Choroid plexus epithelial cell (primary cell): ENCODE measurements around the gene KHDC1.

ENCODE experiments used
- DNase-seq: peaks from one replicate; pipeline ENCODE4 v3.0.0-alpha.2; 2010; ENCODE audit warnings: low read depth
- H3K4me3 ChIP-seq: 2 replicates; pipeline ENCODE4 v1.5.1; 2011; ENCODE audit warnings: low read depth, mild to moderate bottlenecking, control low read depth, low read length, moderate library complexity
- TF ChIP-seq, protein P1 (sequence below): conservative IDR thresholded peaks from 2 replicates; pipeline ENCODE4 v1.5.1; 2011; ENCODE audit warnings: low read depth, mild to moderate bottlenecking, control low read depth, inconsistent platforms, low read length, moderate library complexity

The KHDC1 gene

DNA sequence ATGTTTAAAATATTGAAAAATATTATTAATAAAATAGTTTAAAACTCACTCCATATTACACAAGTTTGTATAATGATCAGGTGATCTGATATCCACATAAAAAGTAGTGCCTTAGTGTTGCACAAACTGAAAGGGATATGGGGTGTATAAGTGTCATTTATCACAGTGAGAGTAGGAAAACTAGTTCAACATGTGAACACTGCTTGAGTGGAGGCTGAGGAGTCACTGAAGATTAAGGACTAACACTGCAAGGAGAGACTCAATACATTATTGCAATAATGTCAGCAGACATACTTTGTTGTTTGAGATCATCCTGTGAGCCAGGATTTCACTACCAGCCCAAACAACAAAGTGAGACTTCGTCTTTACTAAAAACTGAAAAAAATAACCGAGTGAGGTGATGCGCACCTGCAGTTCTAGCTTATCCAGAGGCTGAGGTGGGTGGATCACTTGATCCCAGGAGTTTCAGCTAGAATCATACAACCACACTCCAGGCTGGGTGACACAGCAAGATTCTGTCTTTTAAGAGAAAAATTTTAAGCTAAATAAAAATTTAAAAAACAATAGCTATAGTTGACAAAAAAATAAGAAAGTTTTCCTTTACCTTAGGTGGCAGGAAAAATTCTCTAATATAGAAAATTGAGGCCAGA is 35.3 kb downstream of the KHDC1 start:
- no peak for DNase-seq
- TF ChIP-seq, protein P1, sequence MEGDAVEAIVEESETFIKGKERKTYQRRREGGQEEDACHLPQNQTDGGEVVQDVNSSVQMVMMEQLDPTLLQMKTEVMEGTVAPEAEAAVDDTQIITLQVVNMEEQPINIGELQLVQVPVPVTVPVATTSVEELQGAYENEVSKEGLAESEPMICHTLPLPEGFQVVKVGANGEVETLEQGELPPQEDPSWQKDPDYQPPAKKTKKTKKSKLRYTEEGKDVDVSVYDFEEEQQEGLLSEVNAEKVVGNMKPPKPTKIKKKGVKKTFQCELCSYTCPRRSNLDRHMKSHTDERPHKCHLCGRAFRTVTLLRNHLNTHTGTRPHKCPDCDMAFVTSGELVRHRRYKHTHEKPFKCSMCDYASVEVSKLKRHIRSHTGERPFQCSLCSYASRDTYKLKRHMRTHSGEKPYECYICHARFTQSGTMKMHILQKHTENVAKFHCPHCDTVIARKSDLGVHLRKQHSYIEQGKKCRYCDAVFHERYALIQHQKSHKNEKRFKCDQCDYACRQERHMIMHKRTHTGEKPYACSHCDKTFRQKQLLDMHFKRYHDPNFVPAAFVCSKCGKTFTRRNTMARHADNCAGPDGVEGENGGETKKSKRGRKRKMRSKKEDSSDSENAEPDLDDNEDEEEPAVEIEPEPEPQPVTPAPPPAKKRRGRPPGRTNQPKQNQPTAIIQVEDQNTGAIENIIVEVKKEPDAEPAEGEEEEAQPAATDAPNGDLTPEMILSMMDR = no peak
- no peak overlapping the region for H3K4me3 ChIP-seq

DNA sequence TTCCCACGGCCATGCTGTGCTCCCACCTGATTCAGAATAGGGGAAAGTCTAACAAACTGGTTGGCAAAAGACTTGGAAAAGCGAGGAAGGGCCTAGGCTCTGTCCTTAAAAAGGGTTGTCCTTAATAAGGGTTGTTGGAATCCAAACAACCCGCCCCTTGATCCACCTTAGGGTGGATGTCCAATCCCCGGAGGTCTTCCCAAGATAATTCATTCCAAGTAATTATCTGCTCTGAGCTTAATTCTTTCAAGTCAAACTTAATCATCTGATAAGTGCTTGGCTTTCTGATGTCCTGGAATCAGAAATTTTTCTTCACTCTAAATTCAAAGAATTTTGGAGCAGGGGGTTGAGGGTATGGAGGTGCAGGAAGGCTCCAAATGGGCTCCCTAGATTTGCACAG is 37.6 kb downstream of the KHDC1 start, which contains the start of gene KHDC1L:
KHDC1L (minus strand) TSS at position 101 of the 400 bp plus-strand sequence; CDS start at position 13, 88 bp downstream.
- TF ChIP-seq, protein P1 = no peak
- no peak for DNase-seq
- no peak within 1 kb of the TSS for H3K4me3 ChIP-seq

DNA sequence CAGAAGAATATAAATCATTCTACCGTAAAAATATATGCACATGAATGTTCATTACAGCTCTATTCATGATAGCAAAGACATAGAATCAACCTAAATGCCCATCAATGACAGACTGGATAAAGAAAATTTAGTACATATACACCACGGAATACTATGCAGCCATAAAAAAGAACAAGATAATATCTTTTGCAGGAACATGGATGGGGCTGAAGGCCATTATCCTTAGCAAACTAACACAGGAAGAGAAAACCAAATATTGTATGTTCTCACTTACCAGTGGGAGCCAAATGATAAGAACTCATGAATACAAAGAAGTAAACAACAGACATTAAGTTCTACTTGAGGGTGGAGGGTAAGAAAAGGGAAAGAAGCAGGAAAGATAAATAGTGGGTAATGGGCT is 46.1 kb downstream of the KHDC1 start:
- TF ChIP-seq, protein P1 = no peak
- no peak for DNase-seq
- no peak overlapping the region for H3K4me3 ChIP-seq

DNA sequence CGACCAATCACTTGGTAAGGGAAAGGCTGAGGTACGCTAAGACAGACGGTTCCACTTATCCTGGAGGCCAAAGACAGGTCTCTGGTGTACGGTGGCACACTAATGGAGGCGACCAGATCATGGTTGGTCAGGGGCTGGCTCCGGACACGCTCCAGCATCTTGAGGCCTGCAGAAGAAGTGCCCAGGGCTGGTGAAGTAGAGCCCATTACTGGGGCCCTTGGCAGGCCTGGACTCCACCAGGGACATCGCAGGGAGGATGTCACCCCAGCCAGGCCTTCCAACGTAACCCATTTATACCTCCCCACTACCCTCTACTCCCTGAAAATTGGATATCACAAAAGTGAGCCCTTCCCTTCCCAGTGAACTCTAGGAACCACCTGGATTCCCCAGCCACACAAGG is 53.9 kb downstream of the KHDC1 start:
- DNase-seq = no peak

DNA sequence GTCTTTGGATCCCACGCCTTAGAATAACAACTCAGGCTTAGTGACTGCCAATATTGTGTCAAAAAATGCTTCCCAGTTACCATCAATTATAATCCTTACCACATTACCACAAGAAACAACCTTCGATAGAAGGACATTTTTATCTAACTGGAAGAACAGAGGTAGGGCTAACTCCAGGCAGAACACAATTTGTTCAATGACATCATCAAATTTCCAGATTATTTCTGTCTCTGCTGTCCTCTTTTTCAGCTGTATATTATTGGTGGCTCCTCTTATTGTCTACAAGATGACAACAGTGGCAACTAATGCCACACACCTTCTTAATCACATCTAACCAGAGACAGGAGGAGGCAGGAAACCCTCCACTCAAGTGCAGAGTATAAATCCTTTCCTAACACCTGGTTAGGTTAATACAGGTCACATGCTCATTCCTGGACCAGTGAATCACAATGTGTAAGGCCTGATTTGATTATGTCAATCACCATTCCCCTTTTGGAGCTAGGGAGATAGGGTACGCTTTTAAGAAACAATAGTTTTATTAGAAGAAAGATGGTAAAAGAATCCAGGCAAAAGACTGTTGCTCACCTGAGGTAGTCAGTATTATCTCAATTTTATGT is 55.7 kb downstream of the KHDC1 start:
- no peak overlapping the region for H3K4me3 ChIP-seq
- TF ChIP-seq, protein P1 = no peak
- no peak for DNase-seq

More for the DNA sequence above, 53.9 kb downstream of the KHDC1 start:
- H3K4me3 ChIP-seq = no peak overlapping the region
- TF ChIP-seq, protein P1 = no peak

DNA sequence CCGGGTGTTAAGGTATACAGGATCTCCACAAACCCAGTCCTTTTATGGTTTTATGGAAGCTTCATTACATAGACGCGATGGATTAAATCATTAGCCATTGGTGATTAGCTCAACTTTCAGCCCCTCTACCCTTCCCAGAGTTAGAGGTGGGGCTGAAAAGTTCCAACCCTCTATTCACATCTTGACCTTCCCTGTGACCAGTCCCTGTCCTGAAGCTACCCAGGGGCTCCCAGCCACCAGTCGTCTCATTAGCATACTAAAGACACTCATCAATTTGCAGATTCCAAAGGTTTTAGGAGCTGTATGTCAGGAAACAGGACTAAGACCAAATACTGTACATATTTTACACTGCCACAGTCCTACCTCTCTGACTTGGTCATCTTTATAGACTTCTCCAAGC is 58.7 kb downstream of the KHDC1 start:
- no peak overlapping the region for H3K4me3 ChIP-seq
- TF ChIP-seq, protein P1 = no peak
- DNase-seq = no peak

DNA sequence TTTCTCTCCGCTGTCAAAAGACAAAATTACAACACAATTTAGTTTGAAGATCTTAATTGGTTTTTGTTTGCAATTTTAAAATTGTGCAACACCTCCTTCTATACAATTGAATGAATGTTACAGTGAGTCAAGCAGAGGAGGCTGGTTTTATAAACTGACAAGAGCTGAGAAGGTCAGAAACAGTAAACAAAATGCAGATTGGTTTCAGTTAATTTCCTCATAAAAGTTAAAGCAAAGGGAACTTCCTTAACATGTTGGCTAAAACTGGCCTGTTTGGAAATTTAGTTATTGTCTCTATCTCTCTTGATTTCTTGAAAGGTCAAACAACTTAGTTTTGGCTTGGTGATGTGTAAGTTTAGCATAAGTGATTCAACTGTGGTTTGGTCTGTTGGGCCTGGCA is 59.9 kb downstream of the KHDC1 start:
- DNase-seq = no peak
- no peak overlapping the region for H3K4me3 ChIP-seq

More for the DNA sequence above, 59.9 kb downstream of the KHDC1 start:
- TF ChIP-seq, protein P1 = no peak
